Neuronal stem cell (in vitro differentiated cells): Measurements from ENCODE around the gene CMKLR1.

Source experiments
- DNase-seq: peaks from one replicate; pipeline ENCODE4 v3.0.0-alpha.2; 2013; ENCODE audit warnings: low spot score
- H2AFZ ChIP-seq: one replicate; pipeline ENCODE4 v1.6.1; 2013; ENCODE audit warnings: mild to moderate bottlenecking, low read length, inconsistent platforms
- H2AK5ac ChIP-seq: 2 replicates; pipeline ENCODE4 v1.6.1; 2013; ENCODE audit warnings: low read depth, mild to moderate bottlenecking, inconsistent platforms, low read length, moderate library complexity, mixed read lengths
- H2BK120ac ChIP-seq: 2 replicates; pipeline ENCODE4 v1.6.1; 2013; ENCODE audit warnings: low read depth, mild to moderate bottlenecking, inconsistent platforms, low read length, moderate library complexity, mixed read lengths
- H2BK12ac ChIP-seq: one replicate; pipeline ENCODE4 v1.6.1; 2013; ENCODE audit warnings: low read length, inconsistent platforms
- H2BK15ac ChIP-seq: 2 replicates; pipeline ENCODE4 v1.6.1; 2013; ENCODE audit warnings: mild to moderate bottlenecking, low read length, inconsistent platforms, mixed read lengths
- H2BK5ac ChIP-seq: one replicate; pipeline ENCODE4 v1.6.1; 2013; ENCODE audit warnings: inconsistent platforms, mild to moderate bottlenecking, low read length, moderate library complexity
- H3K14ac ChIP-seq: one replicate; pipeline ENCODE4 v1.6.1; 2013; ENCODE audit warnings: low read length, inconsistent platforms
- H3K18ac ChIP-seq: 2 replicates; pipeline ENCODE4 v1.6.1; 2013; ENCODE audit warnings: low read length, inconsistent platforms
- H3K23ac ChIP-seq: 2 replicates; pipeline ENCODE4 v1.6.1; 2013; ENCODE audit warnings: low read depth, mild to moderate bottlenecking, mixed read lengths, low read length, inconsistent platforms; ENCODE audit not compliant: poor library complexity
- H3K27ac ChIP-seq: replicated peaks from 3 replicates; pipeline ENCODE4 v1.5.1; 2013; ENCODE audit warnings: low read length, inconsistent platforms
- H3K27me3 ChIP-seq, 3 experiments: 2 replicates each; pipeline ENCODE4 v1.6.1; 2013; ENCODE audit warnings: low read length in 3 of 3, mild to moderate bottlenecking in 2 of 3, inconsistent platforms in 1 of 3, low read depth in 1 of 3, mixed read lengths in 1 of 3, moderate library complexity in 1 of 3; ENCODE audit not compliant: control insufficient read depth in 3 of 3, insufficient read depth in 3 of 3
- H3K36me3 ChIP-seq, 2 donors: replicated peaks in 1 of 2; 2 replicates each; pipeline ENCODE4 v1.6.1; 2013; ENCODE audit warnings: low read length in 2 of 2; ENCODE audit not compliant: control insufficient read depth in 2 of 2, insufficient read depth in 2 of 2
- H3K4ac ChIP-seq: 2 replicates; pipeline ENCODE4 v1.6.1; 2013; ENCODE audit warnings: inconsistent platforms, mild to moderate bottlenecking, low read length, moderate library complexity
- H3K4me1 ChIP-seq, 2 donors: 1 replicate in 1 of 2; 2 replicates in 1 of 2; pipeline ENCODE4 v1.6.1; 2013; ENCODE audit warnings: low read length in 2 of 2, low read depth in 1 of 2; ENCODE audit not compliant: control insufficient read depth in 2 of 2, insufficient read depth in 1 of 2
- H3K4me2 ChIP-seq: one replicate; pipeline ENCODE4 v1.6.1; 2013; ENCODE audit warnings: mild to moderate bottlenecking, low read length, inconsistent platforms; ENCODE audit not compliant: insufficient read depth, poor library complexity, severe bottlenecking
- H3K4me3 ChIP-seq, 2 donors: 2 replicates each; pipeline ENCODE4 v1.5.1; 2013; ENCODE audit warnings: low read length in 2 of 2, mild to moderate bottlenecking in 2 of 2, inconsistent platforms in 1 of 2, moderate library complexity in 1 of 2
- H3K79me1 ChIP-seq: one replicate; pipeline ENCODE4 v1.6.1; 2013; ENCODE audit warnings: low read depth, mild to moderate bottlenecking, inconsistent platforms, low read length, moderate library complexity
- H3K9ac ChIP-seq: one replicate; pipeline ENCODE4 v1.6.1; 2013; ENCODE audit warnings: mild to moderate bottlenecking, low read depth, low read length, inconsistent platforms; ENCODE audit not compliant: poor library complexity
- H3K9me3 ChIP-seq, 2 donors: replicated peaks in 1 of 2; 2 replicates each; pipeline versions ENCODE3 to v1.6.1; 2013; ENCODE audit warnings: low read length in 2 of 2, mild to moderate bottlenecking in 2 of 2, inconsistent platforms in 1 of 2, low read depth in 1 of 2, mixed read lengths in 1 of 2, moderate library complexity in 1 of 2; ENCODE audit not compliant: control insufficient read depth in 2 of 2, insufficient read depth in 1 of 2
- H4K8ac ChIP-seq: one replicate; pipeline ENCODE4 v1.6.1; 2013; ENCODE audit warnings: low read depth, mild to moderate bottlenecking, inconsistent platforms, low read length, moderate library complexity
- H4K91ac ChIP-seq: one replicate; pipeline ENCODE4 v1.6.1; 2013; ENCODE audit warnings: low read length, low read depth, mild to moderate bottlenecking, inconsistent platforms; ENCODE audit not compliant: poor library complexity
- WGBS, 2 donors: extraction: QIAGEN DNeasy Blood & Tissue Kit; methylation state at CpG; one replicate each; pipeline ENCODE4 v1.1.7; 2013; ENCODE audit warnings: missing lambda C conversion rate in 2 of 2, mixed read lengths in 1 of 2; ENCODE audit not compliant: insufficient read length in 2 of 2, insufficient replicate concordance in 1 of 2; ENCODE audit errors: extremely low coverage in 2 of 2; 5-methylcytosine and 5-hydroxymethylcytosine counted together

CMKLR1 gene

GRCh38 chr12:108325549-108325948, 13.6 kb downstream of the CMKLR1 start:
- H2BK120ac ChIP-seq: no peak overlapping the region
- DNase-seq: no peak
- no peak overlapping the region for H3K14ac ChIP-seq
- H2BK12ac ChIP-seq: no peak overlapping the region
- H3K36me3 ChIP-seq: no peaks in the 10 kb centered on the region
- no peaks in the 10 kb centered on the region for H3K9me3 ChIP-seq
- no peak overlapping the region for H3K18ac ChIP-seq
- H3K4me3 ChIP-seq: no peak overlapping the region
- H4K8ac ChIP-seq: no peak overlapping the region
- no peak overlapping the region for H3K9ac ChIP-seq
- H3K79me1 ChIP-seq: no peaks in the 10 kb centered on the region
- no CpG with 5 or more reads among the region's 3 CpGs for WGBS, 2 donors
- no peak overlapping the region for H2AFZ ChIP-seq
- H3K27ac ChIP-seq: no peak overlapping the region
- H3K23ac ChIP-seq: no peak overlapping the region
- H2BK15ac ChIP-seq: no peak overlapping the region
- no peak overlapping the region for H2AK5ac ChIP-seq
- H2BK5ac ChIP-seq: no peak overlapping the region
- H3K4me1 ChIP-seq: no peaks in the 10 kb centered on the region
- no peak overlapping the region for H3K4me2 ChIP-seq
- peaks cover 0 to 15% (median 0%) of the 10 kb centered on the region in 3 experiments for H3K27me3 ChIP-seq
- no peak overlapping the region for H3K4ac ChIP-seq
- no peak overlapping the region for H4K91ac ChIP-seq

- no peak overlapping the region for H3K9ac ChIP-seq
- H2AK5ac ChIP-seq: no peak overlapping the region
- no peak overlapping the region for H3K4me2 ChIP-seq
- H3K4ac ChIP-seq: no peak overlapping the region
- no peak overlapping the region for H3K23ac ChIP-seq
- peaks cover 0 to 15% (median 0%) of the 10 kb centered on the region in 3 experiments for H3K27me3 ChIP-seq
- H2BK120ac ChIP-seq: no peak overlapping the region
- WGBS, 2 donors: no CpG with 5 or more reads among the region's 5 CpGs
- no peak for DNase-seq
- no peak overlapping the region for H2BK12ac ChIP-seq
- no peak overlapping the region for H2AFZ ChIP-seq
- H3K36me3 ChIP-seq: no peaks in the 10 kb centered on the region
- H3K9me3 ChIP-seq: no peaks in the 10 kb centered on the region
- H2BK15ac ChIP-seq: no peak overlapping the region
- H2BK5ac ChIP-seq: no peak overlapping the region
- no peaks in the 10 kb centered on the region for H3K79me1 ChIP-seq
- H4K8ac ChIP-seq: no peak overlapping the region
- no peak overlapping the region for H3K18ac ChIP-seq
- H3K4me1 ChIP-seq: peaks cover 0 to 2% of the 10 kb centered on the region in 2 donors
- no peak overlapping the region for H4K91ac ChIP-seq
- no peak overlapping the region for H3K4me3 ChIP-seq
- no peak overlapping the region for H3K14ac ChIP-seq
- no peak overlapping the region for H3K27ac ChIP-seq
These were observed 14.1 kb downstream of the CMKLR1 start for GRCh38 chr12:108325018-108325358.

GRCh38 chr12:108324351-108325017, 14.6 kb downstream of the CMKLR1 start:
- no peak for DNase-seq
- Histone ChIP-seq H4K8ac (no peak overlapping the region), H2BK120ac (no peak overlapping the region), H3K79me1 (no peaks in the 10 kb centered on the region), H2AK5ac (no peak overlapping the region), H2BK12ac (no peak overlapping the region), H3K4me2 (no peak overlapping the region), H3K4me3 (no peak overlapping the region), H2BK5ac (no peak overlapping the region), H3K23ac (no peak overlapping the region), H2BK15ac (no peak overlapping the region), H3K4ac (no peak overlapping the region), H3K9ac (no peak overlapping the region), H4K91ac (no peak overlapping the region), H3K18ac (no peak overlapping the region), H3K14ac (no peak overlapping the region), H3K27ac (no peak overlapping the region), H3K27me3 (peaks cover 0 to 15% (median 0%) of the 10 kb centered on the region in 3 experiments), H3K4me1 (peaks cover 0 to 2% of the 10 kb centered on the region in 2 donors), H2AFZ (no peak overlapping the region), H3K36me3 (no peaks in the 10 kb centered on the region), H3K9me3 (no peaks in the 10 kb centered on the region)
- WGBS, 2 donors: no CpG with 5 or more reads among the region's 8 CpGs

- Histone ChIP-seq H2BK15ac (no peak overlapping the region), H3K36me3 (no peaks in the 10 kb centered on the region)
- WGBS, 2 donors: no CpG with 5 or more reads among the region's 1 CpG
These were observed 15.5 kb downstream of the CMKLR1 start for GRCh38 chr12:108323581-108323980.

More at GRCh38 chr12:108323581-108323980, 15.5 kb downstream of the CMKLR1 start:
- H2BK5ac ChIP-seq: no peak overlapping the region
- no peak overlapping the region for H3K23ac ChIP-seq
- no peak overlapping the region for H4K8ac ChIP-seq
- no peaks in the 10 kb centered on the region for H3K9me3 ChIP-seq
- no peak overlapping the region for H3K4me3 ChIP-seq
- H3K4me2 ChIP-seq: no peak overlapping the region
- no peaks in the 10 kb centered on the region for H3K79me1 ChIP-seq
- H3K4ac ChIP-seq: no peak overlapping the region
- H2BK12ac ChIP-seq: no peak overlapping the region
- H4K91ac ChIP-seq: no peak overlapping the region
- H3K18ac ChIP-seq: no peak overlapping the region
- H3K14ac ChIP-seq: no peak overlapping the region
- no peak overlapping the region for H2AFZ ChIP-seq
- H3K9ac ChIP-seq: no peak overlapping the region
- no peak overlapping the region for H3K27ac ChIP-seq
- DNase-seq: no peak
- peaks cover 0 to 2% of the 10 kb centered on the region in 2 donors for H3K4me1 ChIP-seq
- H2BK120ac ChIP-seq: no peak overlapping the region
- H3K27me3 ChIP-seq: peaks cover 0 to 15% (median 0%) of the 10 kb centered on the region in 3 experiments
- H2AK5ac ChIP-seq: no peak overlapping the region
